Body of pancreas (tissue), 4 donors: ENCODE results near the gene TEX51. TPM values are rescaled to one million over a fixed set of nuclear protein-coding genes. Genes with fewer than 3 reads are reported as not detected.

Experiments used
- ATAC-seq: fragments of 150-250 bp; one replicate; pipeline ENCODE4 v1.9.1; 2016
- DNase-seq, 4 donors: peaks; one replicate each; pipeline ENCODE4 v3.0.0-alpha.2; 2019
- H3K27ac ChIP-seq, 4 donors: fragments of 200-600 bp; sonication (generic); 1 replicate in 3 of 4; 2 replicates in 1 of 4; pipeline versions ENCODE4 v1.5.1 to v1.6.1; 2016 to 2019; ENCODE audit warnings: mild to moderate bottlenecking in 1 of 4, mixed read lengths in 1 of 4, moderate library complexity in 1 of 4
- H3K27me3 ChIP-seq, 2 donors: fragments of 200-600 bp; sonication (generic); one replicate each; pipeline ENCODE4 v1.6.0; 2016; ENCODE audit warnings: mild to moderate bottlenecking in 1 of 2
- H3K36me3 ChIP-seq, 2 donors: fragments of 200-600 bp; sonication (generic); replicated peaks in 1 of 2; 2 replicates each; pipeline ENCODE4 v1.5.1; 2016; ENCODE audit warnings: low read depth in 2 of 2; ENCODE audit not compliant: insufficient read depth in 1 of 2
- H3K4me1 ChIP-seq: fragments of 200-600 bp; sonication (generic); one replicate; pipeline ENCODE4 v1.6.0; 2016
- H3K4me3 ChIP-seq, 2 donors: fragments of 200-600 bp; sonication (generic); 1 replicate in 1 of 2; 2 replicates in 1 of 2; pipeline ENCODE4 v1.5.1; 2016 to 2019
- H3K9me3 ChIP-seq, 3 donors: fragments of 200-600 bp; sonication (generic); 1 replicate in 2 of 3; 2 replicates in 1 of 3; pipeline ENCODE4 v1.5.1; 2016
- POLR2A ChIP-seq, 3 donors: fragments of 450-650 bp; IDR thresholded peaks; one replicate each; pipeline ENCODE4 v1.6.1; 2016; ENCODE audit warnings: antibody characterized with exemption in 3 of 3, mild to moderate bottlenecking in 2 of 3
- WGBS, 2 donors: methylation state at CpG; one replicate each; pipeline ENCODE4 v1.1.5; 2017; 5-methylcytosine and 5-hydroxymethylcytosine counted together
- intact Hi-C: fragments of 100-400 bp; cut with DNase I; formaldehyde crosslinking; loops from one replicate; pipeline ENCODE4 v1.15.1; 2023
- total RNA-seq, 2 donors: library from RNA; depleted of rRNA; stranded (reverse); fragments of >200 nt; gene quantifications; one replicate each; pipeline ENCODE4 v1.1.0, GENCODE V29; 2016
- TF ChIP-seq, protein P1 (sequence below), 7 experiments: fragments of 450-650 bp in 4 of 7; fragments of 200-600 bp in 3 of 7; sonication (generic) in 3 of 7; IDR thresholded peaks; one replicate each; pipeline ENCODE4 v1.5.1; 2016 to 2019; ENCODE audit warnings: antibody characterized with exemption in 7 of 7

The TEX51 gene
- not detected for total RNA-seq

DNA sequence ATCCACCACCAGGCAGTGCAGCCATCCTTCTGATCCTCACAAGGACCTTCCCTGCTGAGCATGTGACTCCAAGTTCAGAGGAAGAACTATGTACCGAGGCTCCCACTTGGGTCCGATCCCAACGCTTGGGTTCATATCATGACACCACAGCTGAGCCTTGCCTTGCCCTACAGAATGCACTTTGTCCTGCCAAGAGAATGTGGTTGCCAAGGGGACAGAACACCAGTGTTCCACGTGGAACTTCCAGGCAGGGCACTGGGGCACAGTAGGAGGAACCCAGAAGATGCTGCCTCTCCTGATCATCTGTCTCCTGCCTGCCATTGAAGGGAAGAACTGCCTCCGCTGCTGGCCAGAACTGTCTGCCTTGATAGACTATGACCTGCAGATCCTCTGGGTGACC, at the start of gene TEX51:
Gene TEX51 (plus strand): TSS at position 255 of the 400 bp plus-strand sequence. CDS start 29 bp downstream, at position 284.
- no peak within 1 kb of the TSS for H3K4me3 ChIP-seq
- H3K36me3 ChIP-seq, result no peaks in the 10 kb centered on the region
- no peak for ATAC-seq
- no peak within 1 kb of the TSS for H3K27ac ChIP-seq
- peak in 1 of 4 donors; percentile 2 for DNase-seq
- no peak for TF ChIP-seq POLR2A (IDR thresholded peaks at IDR 0.05)
- TF ChIP-seq, protein P1, sequence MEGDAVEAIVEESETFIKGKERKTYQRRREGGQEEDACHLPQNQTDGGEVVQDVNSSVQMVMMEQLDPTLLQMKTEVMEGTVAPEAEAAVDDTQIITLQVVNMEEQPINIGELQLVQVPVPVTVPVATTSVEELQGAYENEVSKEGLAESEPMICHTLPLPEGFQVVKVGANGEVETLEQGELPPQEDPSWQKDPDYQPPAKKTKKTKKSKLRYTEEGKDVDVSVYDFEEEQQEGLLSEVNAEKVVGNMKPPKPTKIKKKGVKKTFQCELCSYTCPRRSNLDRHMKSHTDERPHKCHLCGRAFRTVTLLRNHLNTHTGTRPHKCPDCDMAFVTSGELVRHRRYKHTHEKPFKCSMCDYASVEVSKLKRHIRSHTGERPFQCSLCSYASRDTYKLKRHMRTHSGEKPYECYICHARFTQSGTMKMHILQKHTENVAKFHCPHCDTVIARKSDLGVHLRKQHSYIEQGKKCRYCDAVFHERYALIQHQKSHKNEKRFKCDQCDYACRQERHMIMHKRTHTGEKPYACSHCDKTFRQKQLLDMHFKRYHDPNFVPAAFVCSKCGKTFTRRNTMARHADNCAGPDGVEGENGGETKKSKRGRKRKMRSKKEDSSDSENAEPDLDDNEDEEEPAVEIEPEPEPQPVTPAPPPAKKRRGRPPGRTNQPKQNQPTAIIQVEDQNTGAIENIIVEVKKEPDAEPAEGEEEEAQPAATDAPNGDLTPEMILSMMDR (IDR thresholded peaks at IDR 0.05), result no peak
- no peaks in the 10 kb centered on the region for H3K4me1 ChIP-seq
- no peaks in the 10 kb centered on the region for H3K27me3 ChIP-seq
- H3K9me3 ChIP-seq, result no peaks in the 10 kb centered on the region
- intact Hi-C loops, result no loop called here
- WGBS, 2 donors, result 64 to 83% methylated on average over 4 to 5 of the region's 5 CpGs

- ATAC-seq (no peak), DNase-seq (no peak)
- no peak overlapping the region for H3K4me3 ChIP-seq
- H3K36me3 ChIP-seq, result no peaks in the 10 kb centered on the region
- no peak for TF ChIP-seq POLR2A (IDR thresholded peaks at IDR 0.05)
- TF ChIP-seq, protein P1 (IDR thresholded peaks at IDR 0.05), result no peak
- H3K4me1 ChIP-seq, result no peaks in the 10 kb centered on the region
- H3K27me3 ChIP-seq, result no peaks in the 10 kb centered on the region
- 52 to 53% methylated on average over 2 of the region's 2 CpGs for WGBS, 2 donors
- no peaks in the 10 kb centered on the region for H3K9me3 ChIP-seq
- intact Hi-C loops, result no loop called here
- no peak overlapping the region for H3K27ac ChIP-seq
Observed at GRCh38 chr2:126849054-126849453, 49.6 kb upstream of the TEX51 start.

- no peaks in the 10 kb centered on the region for H3K36me3 ChIP-seq
- no peaks in the 10 kb centered on the region for H3K27me3 ChIP-seq
- DNase-seq (no peak), ATAC-seq (no peak)
- 61 to 73% methylated on average over 4 of the region's 4 CpGs for WGBS, 2 donors
- H3K9me3 ChIP-seq, result no peaks in the 10 kb centered on the region
- no peak overlapping the region for H3K4me3 ChIP-seq
- intact Hi-C loops, result no loop called here
- no peak for TF ChIP-seq POLR2A (IDR thresholded peaks at IDR 0.05)
- TF ChIP-seq, protein P1 (IDR thresholded peaks at IDR 0.05), result no peak
- H3K4me1 ChIP-seq, result no peaks in the 10 kb centered on the region
- H3K27ac ChIP-seq, result no peak overlapping the region
Observed at GRCh38 chr2:126849486-126849885, 49.2 kb upstream of the TEX51 start.

DNA sequence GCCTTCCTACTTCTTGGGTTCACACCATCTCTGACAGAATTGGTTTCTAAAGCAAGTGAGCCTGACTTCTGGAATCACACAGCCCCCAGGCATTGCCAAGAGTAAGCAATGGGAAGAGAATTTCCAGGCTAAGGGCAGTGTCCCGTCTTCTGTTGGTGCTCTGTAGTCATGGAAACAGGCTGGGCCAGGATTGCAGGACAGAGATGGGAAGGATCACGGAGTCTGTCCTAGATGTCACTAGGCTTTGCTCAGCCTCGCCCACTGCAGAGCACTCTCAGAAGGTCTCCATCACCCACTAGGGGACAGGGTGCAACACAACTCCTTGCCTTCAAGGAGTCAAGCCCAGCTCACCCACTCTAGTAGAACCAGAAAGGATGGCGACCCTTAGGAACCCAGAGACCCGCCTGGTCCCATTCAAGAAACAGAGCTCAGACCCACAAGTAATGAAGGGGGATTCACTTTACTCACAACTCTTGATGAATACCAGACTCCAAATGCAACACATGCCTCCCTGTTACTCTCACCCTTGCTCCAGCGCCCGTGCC, 48.6 kb upstream of the TEX51 start:
- intact Hi-C loops, result no loop called here
- ATAC-seq, result no peak

More for the DNA sequence above, 48.6 kb upstream of the TEX51 start:
- TF ChIP-seq, protein P1 (IDR thresholded peaks at IDR 0.05), result no peak
- no peak for TF ChIP-seq POLR2A (IDR thresholded peaks at IDR 0.05)
- no peak overlapping the region for H3K4me3 ChIP-seq
- no peak overlapping the region for H3K27ac ChIP-seq
- no peaks in the 10 kb centered on the region for H3K27me3 ChIP-seq
- 53 to 61% methylated on average over 6 to 7 of the region's 7 CpGs for WGBS, 2 donors
- no peaks in the 10 kb centered on the region for H3K4me1 ChIP-seq
- no peaks in the 10 kb centered on the region for H3K36me3 ChIP-seq
- no peaks in the 10 kb centered on the region for H3K9me3 ChIP-seq
- no peak for DNase-seq
